Hepatic stellate cell (primary cell): ENCODE results near the gene SEC22C.

Source experiments
- DNase-seq: peaks from one replicate; pipeline ENCODE4 v3.0.0; 2011; ENCODE audit warnings: low spot score

SEC22C gene

GRCh38 chr3:42498034-42498433 is 83.7 kb downstream of the SEC22C start:
- no peak for DNase-seq
